ENCODE measurements around the gene PLEKHM3. TPM values are rescaled to one million over a fixed set of nuclear protein-coding genes. Genes with fewer than 3 reads are reported as not detected.

Gene PLEKHM3, protein sequence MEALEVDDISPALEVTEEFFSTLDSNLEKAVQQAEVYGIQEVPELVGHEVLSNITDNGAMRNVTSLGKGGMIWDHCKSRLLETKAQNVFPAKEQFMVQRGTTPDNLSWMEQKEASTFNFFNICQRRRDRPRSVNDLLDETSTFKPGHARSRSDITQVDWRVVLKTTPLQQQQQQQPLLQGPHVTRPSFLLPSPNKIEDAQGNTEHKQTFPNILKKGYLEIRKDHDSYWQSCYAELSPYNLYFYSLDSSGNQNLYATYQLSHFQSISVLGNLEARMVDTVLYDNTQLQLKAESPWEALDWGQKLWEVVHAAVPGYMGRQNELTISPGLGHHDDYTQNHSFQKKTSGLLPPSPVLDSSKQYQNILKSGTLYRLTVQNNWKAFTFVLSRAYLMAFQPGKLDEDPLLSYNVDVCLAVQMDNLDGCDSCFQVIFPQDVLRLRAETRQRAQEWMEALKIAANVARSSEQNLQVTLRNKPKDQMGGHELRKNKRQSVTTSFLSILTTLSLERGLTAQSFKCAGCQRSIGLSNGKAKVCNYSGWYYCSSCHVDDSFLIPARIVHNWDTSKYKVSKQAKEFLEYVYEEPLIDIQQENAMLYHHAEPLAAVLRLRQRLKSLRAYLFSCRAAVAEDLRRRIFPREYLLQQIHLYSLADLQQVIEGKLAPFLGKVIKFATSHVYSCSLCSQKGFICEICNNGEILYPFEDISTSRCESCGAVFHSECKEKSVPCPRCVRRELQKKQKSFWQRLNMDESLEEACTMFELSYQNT
- 10.1 and 10.8 TPM in 2 replicates for total RNA-seq

DNA sequence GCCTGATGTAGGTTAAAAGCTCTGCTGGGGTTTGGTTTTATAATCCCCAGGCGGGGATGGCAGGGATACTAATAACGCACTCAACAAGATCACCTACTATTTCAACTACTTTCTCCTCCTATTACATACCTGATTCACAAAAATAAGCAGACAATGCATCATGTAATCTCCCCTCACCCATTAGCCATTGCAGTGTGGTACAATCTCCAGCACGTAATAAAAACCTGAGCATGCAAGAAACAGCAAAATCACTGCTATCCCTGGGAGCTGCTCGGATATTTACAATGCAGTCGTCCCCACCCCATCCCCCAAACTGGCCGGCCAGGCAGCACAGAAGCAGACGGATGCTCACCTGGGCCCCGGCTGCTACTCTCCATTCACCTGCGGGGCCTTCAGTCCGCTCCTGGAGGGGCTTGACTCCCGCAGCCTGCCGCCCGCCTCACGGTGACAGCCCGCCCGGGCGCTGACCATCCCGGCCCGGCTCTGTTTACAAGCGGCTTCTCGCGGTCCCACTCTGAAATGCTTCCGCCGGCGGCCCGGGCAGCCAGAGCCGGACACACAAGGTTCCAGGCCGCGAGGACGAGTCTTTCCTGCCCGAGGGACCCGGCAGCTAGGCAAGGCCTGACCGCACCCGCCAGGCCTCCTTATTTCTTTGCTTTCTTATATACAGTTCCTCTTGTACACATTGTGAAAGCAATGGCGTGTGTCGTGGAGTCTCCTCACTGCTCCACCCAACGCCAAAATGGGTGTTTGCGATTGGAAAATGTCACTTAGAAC lies at the start of gene PLEKHM3:
Gene PLEKHM3 (minus strand): TSS at position 491 of the 777 bp plus-strand sequence. CDS start 23,888 bp downstream, outside the sequence.

Small RNA genes lying within 50 kb of the gene (small RNA-seq; reads per million reads assigned to genes)
- gene RNA5SP116 (not detected), gene RNU6-360P (not detected)

Other genes with a start within 250 kb of the PLEKHM3 start
- not detected in 2 replicates for gene CRYGD, start 99.0 kb upstream of the PLEKHM3 start, total RNA-seq
- gene CRYGC, start 104.3 kb upstream of the PLEKHM3 start, total RNA-seq, result not detected in 2 replicates
- not detected in 2 replicates for gene CRYGB, start 120.6 kb upstream of the PLEKHM3 start, total RNA-seq
- not detected in 2 replicates for gene CRYGA, start 138.1 kb upstream of the PLEKHM3 start, total RNA-seq
- gene C2orf80, start 164.5 kb upstream of the PLEKHM3 start, total RNA-seq, result not detected in 2 replicates
- gene IDH1, start 229.5 kb upstream of the PLEKHM3 start, total RNA-seq, result 129 and 163 TPM in 2 replicates
- gene PIKFYVE, start 240.7 kb upstream of the PLEKHM3 start, total RNA-seq, result 45.6 and 52.9 TPM in 2 replicates

Measured in thoracic aorta endothelial cell (primary cell).